Endometrial microvascular endothelial cells (primary cell): Measurements from ENCODE around the gene ANKRD13C. TPM values are rescaled to one million over a fixed set of nuclear protein-coding genes. Genes with fewer than 3 reads are reported as not detected.

Experiments
- in situ Hi-C: cut with HindIII; loops from 2 replicates; pipeline ENCODE4 v1.10.0; 2017; ENCODE audit warnings: low sequenced_read_pairs, low pct_unique_long_range_greater_than_20kb; ENCODE audit errors: inconsistent ontology term
- total RNA-seq: library from RNA; depleted of rRNA; stranded (reverse); fragments of >200 nt; gene quantifications from one replicate; pipeline ENCODE4 v1.2.3, GENCODE V29; 2015; ENCODE audit errors: inconsistent ontology term

ANKRD13C gene
- total RNA-seq, 1 donor from 2014 or later, result 20.3 TPM

DNA sequence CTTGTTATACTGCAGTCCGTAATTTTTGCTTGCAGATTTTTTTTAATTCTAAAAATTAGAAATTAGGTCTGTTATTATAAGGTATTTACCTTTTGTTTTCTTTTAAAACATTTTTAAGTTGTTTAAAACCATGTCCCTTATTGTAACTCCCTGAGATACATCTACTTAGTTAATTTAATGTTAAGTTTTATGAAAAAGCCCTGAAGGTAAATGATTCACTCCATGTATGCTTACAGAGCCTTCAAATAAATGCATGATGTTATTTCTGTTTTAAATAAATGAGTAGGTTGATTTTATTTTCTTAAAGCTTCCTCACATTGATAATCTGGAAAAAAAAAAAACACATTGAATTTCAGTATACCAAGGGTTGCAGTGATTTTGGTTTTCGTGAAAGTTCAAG is 125.9 kb downstream of the ANKRD13C start:
- in situ Hi-C loops, result no loop called here

DNA sequence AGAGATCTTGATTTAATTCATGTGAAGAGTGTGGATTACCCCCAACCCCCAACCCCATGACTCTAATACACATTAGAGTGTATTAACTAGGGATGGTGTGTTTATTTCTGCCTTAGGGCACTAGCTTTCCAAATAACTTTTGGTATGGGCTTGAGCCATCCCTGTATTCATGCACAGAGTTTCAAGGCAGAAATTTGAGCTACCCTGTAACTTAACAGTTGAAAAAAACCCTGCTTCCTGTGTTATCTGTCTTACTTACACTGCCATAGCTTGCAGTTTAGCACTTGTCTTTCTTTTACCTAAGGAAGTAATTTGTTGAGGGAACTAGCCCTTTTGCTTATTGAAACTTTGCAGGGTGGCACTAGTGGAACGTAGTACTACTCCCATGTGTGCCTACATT is 127.1 kb downstream of the ANKRD13C start:
- in situ Hi-C loops, result no loop called here

DNA sequence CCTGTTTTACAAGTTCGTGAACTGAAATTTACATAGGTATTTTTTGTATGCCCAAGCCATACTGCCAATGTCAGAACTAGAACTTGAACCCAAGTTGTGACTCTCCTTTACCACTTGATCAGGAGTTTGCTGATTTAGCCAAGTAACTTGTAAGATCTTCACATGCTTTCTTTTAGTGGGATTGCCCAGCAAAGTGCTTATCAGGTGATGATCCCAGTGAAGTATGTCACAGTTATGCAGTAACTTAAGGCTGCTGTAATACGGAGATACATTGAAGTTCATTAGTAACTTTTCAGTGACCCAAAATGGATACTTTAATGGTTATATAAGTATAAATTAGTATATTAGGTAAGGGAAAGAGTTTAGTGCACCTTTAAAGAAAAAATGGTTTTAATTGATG is 129.6 kb downstream of the ANKRD13C start:
- in situ Hi-C loops, result no loop called here

DNA sequence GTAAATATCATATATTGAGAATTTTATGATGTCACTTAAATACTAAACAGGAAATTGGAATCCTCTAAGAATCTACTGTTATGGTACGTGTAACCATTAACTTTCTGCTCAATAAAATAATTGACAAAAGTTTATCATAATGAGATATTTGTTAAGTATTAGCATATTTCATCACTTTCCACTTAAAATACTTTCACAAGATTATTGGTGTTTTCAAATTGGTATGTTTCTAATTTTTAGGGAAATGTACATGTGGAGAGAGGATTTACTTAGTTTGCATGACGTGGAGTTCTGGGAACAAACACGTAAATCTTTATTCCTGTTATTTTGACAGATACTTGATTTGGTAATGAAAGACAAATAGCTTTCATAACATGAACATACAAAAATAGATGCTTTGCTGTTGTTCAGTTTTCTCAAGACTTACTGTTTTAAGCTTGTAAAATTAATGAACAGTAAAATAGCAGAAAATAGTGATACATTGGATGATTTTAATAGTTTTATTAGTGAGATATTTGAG is 131.7 kb downstream of the ANKRD13C start:
- in situ Hi-C loops, result no loop called here

DNA sequence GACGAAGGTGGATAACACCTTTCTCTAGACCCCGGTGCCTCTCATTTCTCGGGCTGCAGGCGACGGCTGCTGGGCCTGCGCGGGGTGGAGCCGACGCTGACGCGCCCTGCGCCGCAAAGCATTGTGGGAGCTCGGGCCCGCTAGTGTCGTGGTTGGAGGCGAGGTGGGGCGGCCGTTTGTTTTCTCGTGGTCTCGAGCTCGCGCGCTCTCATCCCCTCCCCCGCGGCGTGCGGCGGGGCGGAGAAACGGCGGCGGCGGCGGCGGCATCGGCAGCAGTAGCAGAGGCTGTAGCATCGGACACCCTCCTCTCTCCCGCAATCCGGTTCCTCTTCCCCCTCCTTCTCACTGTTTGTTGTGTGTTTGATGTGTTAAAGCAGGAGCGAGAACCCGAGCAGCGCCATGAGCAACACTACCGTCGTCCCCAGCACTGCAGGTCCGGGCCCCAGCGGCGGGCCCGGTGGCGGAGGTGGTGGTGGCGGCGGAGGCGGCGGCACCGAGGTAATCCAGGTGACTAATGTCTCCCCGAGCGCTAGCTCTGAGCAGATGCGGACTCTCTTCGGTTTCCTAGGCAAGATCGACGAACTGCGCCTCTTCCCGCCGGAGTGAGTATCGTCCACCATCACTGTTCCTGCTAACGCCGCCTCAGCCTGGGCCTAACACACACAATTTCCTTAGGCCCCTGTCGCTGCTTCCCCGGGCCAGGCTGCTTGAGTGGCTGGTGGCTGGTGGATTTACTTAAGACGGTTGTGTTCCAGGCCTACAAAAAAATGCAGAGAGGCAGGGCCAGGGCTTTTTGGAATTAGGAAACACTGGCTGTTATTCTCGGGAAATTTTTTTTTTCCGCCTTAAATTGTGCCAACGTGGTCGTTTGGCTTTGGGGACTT is 133.0 kb downstream of the ANKRD13C start, which contains the start of gene SRSF11:
Gene SRSF11 (plus strand): TSS at position 143 of the 884 bp plus-strand sequence. CDS start 257 bp downstream, at position 400.
- in situ Hi-C loops, result no loop called here

DNA sequence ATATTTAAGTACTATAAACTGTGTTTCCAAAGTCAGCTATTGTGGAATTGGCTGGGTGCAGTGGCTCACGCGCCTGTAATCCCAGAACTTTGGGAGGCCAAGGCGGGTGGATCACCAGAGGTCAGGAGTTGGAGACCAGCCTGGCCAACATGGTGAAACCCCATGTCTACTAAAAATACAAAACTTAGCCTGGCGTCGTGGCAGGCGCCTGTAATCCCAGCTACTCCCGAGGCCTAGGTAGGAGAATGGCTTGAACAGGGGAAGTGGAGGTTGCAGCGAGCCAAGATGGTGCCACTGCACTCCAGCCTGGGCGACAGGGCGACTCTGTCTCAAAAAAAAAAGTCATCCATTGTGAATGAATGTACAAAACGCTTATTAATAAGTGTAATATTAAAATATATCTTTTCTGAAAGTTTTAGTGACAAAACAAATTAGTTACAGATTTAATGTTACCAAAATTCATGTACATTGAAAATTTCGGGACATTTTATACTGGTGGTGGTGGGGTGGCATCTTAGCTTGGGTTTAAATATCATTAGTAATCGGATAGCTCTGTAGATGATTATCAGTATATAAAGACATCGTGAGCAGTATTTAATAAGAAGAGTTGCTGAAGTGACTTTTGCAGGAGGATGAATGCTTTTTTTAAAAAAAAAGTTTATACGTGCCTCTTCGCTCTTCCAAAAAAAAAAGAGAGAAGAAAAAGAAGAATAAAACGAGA is 133.8 kb downstream of the ANKRD13C start:
- in situ Hi-C loops, result no loop called here

DNA sequence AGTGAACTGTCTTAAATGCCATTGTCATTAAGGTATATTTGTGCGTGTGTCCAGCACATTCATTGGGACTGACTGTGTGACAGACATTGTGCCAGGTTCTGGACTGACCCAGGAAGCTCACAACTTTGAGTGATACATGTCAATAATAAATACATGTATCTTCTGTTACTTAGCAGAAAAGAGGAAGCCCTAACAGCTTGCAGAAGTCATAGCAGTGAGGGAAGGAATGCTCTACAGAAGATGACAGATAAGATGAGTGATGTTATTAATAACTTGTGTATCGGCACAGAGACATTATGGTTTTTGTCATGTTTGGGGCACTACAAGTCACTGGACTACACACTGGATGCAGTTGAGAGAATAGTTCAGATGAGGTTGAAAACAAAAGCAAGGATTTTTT is 134.5 kb downstream of the ANKRD13C start:
- in situ Hi-C loops, result no loop called here

DNA sequence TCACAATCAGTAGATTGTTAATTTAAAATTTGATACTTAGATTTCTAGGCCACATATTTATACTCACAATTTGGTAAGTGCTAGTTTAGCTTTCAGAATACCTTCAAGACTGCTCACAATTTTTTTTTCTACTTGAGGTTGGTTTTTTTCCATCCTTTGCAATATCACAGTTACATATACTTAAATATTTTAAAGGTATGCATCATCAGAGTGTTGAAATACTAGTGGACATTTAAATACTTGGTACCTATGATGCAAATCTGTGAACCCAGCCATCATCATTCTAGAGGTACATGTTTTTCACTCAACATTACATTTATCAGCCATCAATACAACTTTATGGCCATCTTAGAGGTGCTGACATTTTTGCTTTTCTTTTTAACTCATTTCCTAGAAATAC is 143.0 kb downstream of the ANKRD13C start:
- in situ Hi-C loops, result no loop called here

DNA sequence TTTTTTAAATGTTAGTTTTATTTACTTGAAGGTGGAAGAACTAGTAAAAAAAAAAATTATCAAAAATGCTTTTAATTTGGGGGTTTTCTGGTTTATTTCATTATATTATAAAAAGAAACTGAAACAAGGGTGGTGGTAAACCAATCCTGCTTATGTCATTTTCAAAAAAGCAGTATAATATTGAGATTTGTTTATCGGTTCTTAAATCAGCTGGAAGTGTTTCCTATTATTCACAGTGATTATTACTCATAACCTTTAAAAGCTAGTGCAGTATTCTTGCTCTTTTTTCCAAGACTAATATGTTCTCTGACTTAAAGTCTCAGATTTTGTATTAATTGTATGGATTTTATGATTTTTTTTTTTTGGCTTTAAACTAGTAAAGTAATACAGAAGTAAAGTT is 143.7 kb downstream of the ANKRD13C start:
- in situ Hi-C loops, result no loop called here

Other genes with a start within 250 kb of the ANKRD13C start
- 23.9 TPM for gene LRRC40, start 149.1 kb downstream of the ANKRD13C start, total RNA-seq
- 127 TPM for gene SRSF11, start 133.3 kb downstream of the ANKRD13C start, total RNA-seq
- 0.19 TPM for gene CTH, start 56.5 kb upstream of the ANKRD13C start, total RNA-seq